Fibroblast of skin of right quadriceps (primary cell): ENCODE data around the gene ATP10A.

Source experiments
- DNase-seq: peaks from one replicate; pipeline ENCODE4 v3.0.0-alpha.2; 2013

The ATP10A gene

GRCh38 chr15:25633862-25634261, 229.3 kb downstream of the ATP10A start:
- DNase-seq: no peak

GRCh38 chr15:25631971-25632370, 231.2 kb downstream of the ATP10A start:
- no peak for DNase-seq
